NCI-H128 (cell line): ENCODE results near the gene C1QTNF6.
"Not testable (repeated sequence)": the region's sequence is repeated elsewhere in the genome, so short reads cannot be mapped to it uniquely, and the experiment has no call there.

Source experiments
- DNase-seq: peaks from one replicate; lab custom pipeline; 2025; ENCODE audit not compliant: unreplicated experiment; lab: John Stamatoyannopoulos, UW

The C1QTNF6 gene

DNA sequence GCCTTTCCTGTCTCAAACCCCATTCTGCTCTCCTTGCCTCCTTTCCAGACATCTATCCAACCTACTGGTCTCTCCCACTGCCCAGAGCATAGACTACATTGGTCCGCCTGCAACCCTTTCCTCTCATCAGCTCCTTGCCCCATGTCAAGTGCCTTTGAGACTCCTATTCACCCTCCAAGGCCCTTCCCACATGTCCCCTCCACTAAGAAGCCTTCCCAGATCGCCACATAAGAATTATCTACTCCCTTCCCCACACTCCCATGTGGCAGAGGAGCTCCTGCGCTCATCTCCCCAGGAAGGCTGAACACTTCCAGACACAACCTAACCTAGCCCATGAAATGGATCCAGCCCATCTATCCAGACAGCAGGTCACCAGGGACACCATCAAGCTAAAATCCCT, 10.3 kb downstream of the C1QTNF6 start:
- DNase-seq: no peak

DNA sequence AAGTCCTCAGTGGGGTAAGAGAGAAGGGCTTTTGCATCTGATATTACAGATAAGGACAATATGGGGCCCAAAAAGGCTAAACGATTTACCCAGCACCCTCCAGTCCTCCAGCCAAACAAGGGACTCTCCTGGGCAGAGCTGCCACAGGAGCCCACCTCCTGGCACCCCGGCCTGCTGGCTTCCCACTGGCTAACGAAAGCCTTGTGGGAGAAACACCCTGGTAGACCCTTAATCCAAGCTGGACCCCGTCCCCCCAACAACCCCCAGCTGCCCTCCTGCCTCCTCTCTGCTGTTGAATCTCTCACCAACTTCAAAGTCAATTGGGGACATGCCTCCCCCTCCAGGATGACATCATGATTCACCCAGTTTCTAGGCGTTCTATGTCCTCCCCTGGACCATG, 10.8 kb downstream of the C1QTNF6 start:
- DNase-seq: no peak

DNA sequence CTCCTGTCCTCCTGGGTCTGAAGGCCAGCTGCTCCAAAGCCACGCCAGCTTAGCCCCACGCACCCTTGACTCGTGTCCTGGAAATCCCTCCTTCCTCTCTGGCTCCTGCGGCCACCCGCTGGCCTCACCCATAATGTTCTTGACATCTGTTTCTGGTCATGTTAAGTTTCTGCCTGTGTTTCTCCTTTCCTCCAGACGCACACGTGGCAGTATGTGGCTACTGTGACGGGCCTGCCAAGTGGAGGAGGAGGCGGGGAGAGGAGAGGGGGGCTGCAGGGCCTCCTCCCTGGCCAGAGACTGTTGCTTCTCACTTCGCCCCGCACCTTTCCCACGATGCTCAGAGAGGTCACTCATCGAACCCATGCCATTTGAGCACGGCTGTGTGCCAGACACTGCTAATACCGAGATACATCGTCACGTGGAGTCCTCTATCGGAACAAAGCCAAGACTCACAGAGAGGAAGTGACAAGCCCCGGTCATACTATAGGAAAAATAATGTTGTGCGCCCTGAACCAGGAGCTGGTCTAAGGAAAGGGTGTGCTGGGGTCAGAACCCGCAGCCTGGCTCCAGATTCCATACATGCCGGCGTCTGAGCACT, 11.5 kb downstream of the C1QTNF6 start:
- DNase-seq: no peak

DNA sequence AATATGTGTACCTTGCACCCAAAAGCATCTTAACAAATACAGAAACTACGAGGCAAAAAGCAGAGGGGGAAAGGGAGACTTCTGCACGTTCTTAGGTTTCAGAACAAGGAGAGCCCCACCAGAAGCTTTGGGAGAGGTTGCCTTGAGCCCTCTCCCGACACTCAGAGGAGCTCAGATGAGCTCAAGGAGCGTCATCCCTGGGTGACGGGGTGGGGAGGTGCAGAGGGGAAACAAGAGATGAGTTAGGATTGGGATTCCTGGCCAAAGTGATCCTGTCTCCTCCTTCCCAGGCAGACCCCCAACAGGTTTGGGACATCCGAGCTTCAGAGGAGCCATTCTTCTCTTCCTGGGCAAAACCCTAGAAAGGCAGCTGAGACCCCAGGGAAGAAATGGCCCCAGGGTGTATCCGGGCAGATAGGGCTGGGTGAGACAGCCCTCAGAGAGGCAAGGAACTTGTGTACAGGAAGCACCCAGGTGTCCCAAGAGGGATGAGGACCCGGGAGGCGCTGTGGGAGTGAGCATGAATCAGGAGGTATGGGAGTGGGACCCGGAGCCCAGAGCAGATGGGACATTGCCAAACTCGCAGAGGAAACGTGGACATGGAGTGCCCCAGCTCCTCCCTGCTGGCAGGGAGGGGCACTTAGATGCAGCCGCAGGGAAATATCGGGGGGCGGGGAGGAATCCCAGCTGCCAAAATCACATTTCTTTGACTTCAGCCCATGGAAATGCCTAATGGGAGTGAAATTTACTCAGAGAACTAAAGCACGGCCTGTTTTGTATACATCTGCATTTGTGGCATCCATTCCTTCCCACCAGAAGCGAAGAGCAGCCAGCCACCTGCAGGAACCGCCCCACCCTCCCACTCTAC, 12.4 kb downstream of the C1QTNF6 start:
- DNase-seq: no peak

DNA sequence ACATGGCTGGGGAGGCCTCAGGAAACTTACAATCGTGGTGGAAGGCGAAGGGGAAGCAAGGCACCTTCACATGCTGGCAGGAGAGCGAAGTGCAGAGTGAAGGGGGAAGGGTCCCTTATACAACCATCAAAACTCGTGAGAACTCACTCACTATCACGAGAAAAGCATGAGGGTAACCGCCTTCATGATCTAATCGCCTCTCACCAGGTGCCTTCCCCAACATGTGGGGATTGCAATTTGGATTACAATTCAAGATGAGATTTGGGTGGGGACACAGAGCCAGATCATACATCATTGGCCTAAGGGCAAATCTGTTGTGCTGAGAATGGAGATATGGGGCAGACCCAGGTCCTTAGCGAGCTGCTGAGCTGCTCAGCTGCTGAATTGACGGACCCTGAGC, 13.1 kb downstream of the C1QTNF6 start:
- DNase-seq: no peak

DNA sequence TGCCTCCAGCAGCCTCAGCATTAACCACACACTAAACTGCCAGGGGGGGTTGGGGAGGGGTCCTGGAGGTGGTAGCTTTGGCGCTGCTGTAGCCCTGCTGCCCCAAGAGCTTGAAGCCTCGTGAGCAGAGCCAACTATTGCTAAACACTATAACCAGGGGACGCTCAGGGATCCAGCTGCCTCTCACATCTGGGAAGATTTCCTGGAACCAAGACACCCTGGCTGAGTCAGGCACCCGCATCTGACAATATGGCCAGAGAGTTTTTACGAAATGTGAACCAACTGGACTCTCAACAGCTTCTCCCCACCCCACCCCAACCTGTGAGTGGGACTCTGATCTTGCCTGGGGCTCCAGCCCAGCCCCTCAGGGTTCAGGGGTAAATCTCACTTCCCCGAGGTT, 14.3 kb downstream of the C1QTNF6 start:
- DNase-seq: no peak

DNA sequence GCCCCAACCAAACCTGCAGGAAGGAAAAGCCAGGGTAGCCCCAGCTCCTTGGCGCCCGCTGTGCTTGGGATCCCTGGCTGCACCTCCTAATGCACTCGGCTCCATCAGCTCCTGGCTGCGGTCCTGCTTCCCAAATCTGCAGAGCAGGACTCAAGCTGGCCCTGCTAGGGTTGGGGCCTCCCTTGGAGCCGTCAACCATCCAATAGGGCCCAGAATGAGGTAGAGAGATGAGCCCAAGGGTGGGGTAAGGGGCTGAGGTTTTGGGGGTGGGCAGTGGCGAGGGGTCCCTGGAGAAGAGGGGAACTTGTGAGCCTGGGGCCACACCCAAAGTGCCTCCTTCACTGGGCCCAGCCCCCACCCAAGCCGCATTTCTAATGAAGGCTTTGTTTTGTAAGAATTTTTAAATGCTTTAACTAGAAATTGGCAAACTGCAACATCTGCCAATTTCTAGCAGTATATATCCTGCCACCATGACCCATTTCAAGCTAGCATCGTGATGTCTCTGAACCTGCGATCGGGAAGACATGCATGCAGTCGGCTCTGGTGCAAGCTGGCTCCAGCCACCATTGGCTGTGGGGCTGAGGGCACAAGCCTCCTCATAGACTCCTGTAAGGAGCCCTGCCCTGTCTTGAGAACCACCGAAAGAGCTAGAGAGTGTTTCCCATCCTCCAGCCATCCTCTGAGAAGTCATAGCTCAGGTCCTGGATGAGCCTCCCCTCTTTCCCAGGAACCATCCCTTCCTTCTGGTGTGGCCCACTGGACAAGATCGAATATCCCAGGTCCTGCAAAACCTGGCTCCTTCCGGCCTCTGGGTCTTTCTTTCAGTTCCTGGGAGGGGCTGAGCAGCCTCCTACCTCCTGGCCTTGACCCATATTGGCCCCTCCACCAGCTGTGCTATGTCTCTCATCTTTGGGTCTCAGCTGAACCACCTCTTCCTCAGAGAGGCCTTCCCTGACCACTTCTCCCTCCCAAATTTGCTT, 15.5 kb downstream of the C1QTNF6 start:
- DNase-seq: no peak

DNA sequence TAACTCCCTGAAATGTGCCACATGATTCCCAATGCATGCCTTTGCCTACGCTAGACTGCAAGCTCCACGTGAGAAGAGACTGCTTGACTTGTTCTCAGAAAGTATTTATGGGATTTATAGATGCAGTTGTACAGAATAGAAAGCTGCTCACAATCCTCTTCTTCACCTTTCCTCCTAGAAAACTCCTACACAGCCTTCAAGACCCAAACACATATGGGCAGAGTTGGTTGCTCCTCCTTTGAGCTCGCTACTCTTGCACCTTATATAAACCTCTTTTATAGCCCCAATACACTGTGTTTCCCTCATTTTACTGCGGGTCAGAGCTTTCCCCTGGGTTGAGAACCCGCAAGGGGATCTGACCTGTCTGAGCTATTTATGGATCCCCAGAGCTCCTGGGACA, 16.4 kb downstream of the C1QTNF6 start:
- no peak for DNase-seq

DNA sequence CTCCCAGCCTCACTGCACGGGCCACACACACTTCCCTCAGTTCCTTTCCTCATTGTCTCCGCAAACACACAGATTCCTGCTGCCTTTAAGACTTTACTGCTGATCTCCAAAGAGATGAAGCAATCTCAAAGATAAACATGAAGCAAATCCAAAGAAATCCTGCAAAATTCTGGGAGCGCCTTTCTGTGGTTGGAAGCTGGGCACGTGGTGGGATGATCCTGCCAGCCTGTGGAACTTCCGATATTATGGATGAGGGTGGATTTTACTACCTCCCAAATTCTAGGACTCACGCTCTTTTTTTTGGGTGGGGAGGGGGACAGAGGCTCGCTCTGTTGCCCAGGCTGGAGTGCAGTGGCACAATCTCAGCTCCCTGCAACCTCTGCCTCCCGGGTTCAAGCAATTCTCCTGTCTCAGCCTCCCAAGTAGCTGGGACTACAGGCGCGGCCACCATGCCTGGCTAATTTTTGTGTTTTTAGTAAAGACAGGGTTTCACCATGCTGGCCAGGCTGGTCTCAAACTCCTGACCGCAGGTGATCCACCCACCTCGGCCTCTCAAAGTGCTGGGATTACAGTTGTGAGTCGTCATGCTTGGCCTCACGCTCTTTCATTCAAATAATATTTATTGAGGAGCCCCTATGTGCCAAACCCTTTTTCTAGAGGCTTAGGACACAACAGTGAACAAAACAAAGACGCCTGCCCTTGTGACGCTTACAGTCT, 17.2 kb downstream of the C1QTNF6 start:
- not testable (repeated sequence) for DNase-seq

DNA sequence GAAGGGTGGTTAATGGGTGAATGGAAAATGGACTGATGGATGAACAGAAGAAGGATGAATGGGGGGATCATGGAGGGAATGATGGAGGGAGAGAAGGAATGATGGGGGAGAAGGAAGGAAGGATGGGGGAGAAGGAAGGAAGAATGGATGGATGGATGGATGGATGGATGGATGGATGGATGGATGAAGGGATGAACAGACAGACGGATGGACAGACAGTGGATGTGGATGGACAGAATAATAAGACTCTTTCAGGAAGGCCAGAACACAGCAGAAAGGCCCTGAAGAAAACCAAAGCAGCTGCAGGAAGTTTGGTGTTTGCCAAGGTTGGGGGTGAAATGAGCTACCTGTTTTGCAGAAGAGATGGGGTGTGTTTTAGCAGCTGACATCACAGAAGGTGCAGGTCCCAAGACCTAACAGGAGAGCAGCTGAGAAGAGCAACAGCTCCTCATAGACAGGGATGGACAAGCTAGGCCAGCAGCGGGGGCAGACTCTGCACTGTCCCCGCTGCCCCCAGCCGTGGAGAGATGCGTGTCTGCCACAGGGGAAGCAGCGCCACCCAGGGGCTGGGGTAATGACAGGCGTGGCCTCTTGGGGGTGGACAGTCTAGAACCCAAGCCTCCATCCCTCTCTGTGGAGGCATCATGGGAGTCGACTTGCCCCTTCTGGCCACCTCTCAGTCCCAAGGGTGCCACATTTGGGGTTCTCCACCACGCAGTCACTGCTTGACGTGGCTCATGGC, 17.9 kb downstream of the C1QTNF6 start:
- DNase-seq: no peak

DNA sequence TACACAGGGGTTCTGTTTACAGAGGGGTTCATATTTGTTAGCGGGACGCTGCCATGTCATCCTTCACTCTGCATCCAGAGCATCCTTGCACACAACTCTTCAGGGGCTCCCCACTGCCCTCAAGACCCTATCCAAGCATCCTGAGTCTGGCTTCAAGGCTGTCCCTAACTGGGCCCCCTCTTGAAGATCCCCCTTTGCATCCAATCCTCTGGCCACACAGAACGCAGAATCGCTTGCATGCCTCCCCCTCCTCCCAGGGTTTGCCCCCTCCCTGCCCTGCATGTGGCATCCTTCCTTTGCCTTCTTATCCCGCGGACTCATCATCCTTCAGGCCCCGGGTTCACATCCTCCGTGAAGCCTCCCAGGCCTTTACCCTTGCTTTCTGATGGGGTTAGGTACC, 18.6 kb downstream of the C1QTNF6 start:
- no peak for DNase-seq

DNA sequence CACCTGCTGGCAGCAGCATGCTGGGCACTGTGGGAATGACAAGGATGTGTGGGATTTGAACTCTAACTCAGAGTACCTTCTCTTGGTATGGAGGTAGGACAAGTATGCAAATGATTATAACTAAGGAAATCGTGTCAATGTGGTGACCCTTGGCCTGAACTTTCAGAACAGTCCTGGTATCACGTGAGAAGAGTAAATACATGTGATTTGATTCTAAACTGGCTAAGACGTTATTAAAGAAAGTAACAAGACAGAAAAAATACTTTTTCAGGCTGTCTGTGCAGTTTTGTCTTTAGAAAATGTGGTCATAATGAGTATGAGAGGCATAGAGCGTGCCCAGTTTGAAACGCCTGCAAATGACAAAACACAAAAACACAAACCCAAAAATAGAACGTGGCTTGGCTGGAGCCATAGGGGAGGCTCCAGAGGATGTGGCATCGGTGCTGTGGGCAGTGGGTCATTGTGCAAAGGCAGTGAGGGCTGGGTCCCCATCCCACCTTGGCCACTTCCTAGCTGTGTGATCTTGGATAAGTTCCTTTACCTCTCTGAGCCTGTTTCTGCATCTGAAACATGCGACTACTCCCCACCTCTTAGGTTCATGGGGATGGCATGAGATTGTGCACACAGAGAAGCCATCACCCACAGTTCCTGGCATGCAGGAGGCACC, 19.9 kb downstream of the C1QTNF6 start:
- no peak for DNase-seq

DNA sequence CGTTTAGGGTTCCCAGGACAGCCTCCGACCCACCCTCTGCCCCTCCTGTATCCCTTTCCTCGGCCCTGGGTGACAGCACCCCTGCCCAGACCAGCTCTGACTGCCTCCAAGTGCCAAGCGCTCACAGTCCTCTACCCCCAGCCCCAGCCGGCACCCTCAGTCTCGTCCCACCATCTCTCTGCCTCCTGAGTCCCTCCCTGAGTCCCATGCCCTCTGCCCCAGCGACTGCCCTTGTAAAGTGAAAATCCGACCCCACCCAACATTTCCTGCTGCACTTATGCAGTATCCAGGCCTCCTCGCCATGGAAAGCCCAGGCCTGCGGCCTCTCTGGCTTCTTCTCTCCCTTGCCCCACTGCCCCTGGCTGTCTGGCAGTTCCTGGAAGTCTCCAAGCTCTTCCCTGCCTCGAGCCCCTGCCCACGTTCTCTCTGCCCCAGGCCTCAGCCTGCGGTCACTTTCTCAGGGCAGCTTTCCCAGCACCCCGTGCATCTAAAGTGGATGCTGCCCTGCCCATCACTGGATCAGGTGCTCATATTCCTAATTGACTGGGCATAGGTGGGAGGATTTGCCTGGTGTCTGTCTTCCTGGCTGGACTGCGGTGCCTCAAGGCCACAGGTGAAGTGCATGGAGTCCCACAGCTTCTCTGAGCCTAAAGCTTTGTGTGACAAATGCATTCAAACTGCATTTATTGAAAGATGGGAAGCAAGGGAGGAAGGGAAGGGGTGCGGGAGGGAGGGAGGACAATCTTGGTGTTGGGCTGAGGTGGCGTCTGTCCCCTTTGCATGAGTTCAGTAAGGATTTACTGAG, 20.7 kb downstream of the C1QTNF6 start:
- DNase-seq: no peak

DNA sequence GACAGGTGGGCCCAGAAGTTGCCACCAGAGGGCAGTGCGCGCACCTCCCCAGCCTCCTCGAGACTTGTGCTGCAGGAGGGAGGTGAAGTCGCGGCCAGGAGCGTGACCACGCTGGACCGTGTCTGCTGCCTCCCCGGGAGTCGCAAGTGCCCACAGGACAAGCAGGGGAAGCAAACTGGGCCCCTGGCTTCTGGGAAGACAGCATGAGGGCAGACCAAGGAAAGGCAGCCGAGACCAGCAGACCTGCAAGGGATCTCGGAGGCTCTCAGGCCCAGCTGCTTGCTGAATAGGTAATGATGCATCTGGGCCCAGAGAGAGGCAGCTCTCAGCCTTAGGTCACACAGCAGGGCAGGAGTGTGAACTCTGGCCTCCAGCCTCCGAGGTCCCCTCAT, 21.4 kb downstream of the C1QTNF6 start:
- peak; percentile 0 for DNase-seq

DNA sequence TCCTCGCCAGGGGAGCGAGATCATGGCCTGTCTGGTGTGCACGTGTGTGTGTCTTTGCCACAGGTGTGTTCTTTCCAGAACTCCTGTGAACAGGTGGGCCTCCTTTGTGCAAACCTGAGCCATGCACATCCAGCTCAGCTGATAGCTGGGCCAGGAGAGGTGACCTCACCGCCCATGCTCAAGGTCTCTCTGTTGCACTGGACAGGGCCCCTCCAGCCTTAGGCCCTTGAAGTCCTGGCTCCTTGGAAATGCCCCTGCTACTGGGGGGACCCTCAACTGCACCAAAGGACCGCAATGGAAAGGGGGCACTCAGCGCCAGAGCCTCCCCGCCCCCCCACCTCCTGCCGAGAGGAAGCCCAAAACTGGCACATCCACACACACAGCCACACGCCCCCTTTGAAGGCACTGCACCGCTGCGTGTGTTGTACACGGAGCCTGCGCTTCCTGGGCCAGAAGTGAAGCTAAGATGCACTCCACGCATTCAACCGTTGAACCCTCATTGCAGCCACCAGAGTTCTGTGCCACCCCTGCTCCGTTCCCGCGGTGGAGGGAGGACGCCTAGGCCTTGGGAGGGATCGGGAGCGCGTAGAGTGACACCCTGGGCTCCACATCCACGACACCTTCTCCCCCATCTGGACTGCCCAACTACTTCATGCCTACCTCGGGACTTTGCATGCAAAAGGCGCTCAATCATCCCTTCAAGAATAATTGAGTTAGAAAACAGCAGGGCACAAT, 21.9 kb downstream of the C1QTNF6 start:
- no peak for DNase-seq

DNA sequence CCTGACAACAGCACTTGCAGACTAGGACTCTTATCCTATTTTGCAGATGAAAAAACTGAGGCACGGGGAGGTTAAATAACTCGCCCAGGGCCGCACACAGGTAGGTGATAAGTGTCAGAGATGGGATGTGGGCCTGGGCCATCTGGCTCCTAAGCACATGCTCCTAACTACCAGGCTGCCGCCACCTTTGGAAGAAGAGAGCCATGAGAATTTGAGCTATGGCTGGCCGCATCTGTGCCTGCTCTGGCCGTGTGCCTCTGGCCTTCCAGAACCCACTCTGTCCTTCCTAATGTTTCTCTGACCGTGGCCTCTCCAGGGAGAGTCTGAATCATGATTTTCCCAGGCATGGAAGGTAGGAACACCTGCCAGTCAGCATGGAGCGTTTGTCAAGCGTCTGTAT, 23.0 kb downstream of the C1QTNF6 start:
- DNase-seq: no peak

DNA sequence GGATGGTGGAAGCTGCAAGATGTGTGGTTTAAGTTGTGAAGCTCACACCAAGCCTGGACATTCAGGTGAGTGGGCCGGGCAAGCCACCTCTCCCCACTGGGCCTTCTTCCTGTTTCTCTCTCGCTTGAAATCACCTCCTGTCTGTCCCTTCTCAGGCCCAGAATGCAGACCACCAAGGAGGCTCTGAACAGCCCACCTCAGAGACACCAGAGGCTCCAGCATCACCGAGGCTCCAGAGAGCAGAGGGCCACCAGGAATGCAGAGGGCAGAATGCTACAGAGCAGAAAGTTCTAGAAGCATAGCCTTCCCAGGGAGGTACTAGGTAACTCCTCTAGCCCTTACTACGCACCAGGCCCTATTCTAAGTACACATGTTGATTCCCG, 23.6 kb downstream of the C1QTNF6 start:
- DNase-seq: no peak
